Measurements from ENCODE around the gene FOXA2.

DNA sequence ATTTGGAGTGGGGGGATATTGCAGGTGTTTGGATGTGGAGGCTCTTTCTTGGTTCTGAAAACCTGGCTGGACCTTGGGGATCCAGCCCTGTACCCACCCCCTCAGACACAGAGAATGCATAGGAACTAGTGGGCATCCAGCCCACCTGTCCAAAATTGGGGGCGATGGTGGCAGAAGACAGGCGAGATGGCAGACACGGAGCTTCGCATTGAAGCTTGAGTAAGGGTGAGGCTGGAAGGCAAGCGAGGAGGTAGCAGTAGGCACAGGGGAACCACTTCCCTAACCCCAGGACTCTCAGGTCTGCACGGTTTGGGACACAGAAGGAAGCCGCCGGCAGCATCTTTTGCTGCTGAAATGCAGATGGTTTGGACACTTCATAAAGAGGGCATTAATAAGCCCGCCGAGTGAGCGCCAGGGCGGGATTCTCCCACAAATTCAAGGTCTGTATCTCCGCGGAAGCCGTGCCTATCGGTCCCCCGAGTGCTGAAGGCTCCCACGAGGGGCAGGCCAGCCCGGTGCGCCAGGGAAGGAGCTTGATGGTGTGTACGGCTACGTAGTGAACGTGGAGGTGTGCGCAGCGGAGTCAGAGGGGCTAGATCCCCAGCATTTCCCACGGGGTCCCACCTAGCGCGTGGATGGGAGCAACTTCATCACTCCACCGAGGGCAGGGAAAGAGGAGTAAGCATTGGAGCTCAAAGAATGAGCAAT is 1.6 kb upstream of the FOXA2 start:
- TF ChIP-seq, protein P1, sequence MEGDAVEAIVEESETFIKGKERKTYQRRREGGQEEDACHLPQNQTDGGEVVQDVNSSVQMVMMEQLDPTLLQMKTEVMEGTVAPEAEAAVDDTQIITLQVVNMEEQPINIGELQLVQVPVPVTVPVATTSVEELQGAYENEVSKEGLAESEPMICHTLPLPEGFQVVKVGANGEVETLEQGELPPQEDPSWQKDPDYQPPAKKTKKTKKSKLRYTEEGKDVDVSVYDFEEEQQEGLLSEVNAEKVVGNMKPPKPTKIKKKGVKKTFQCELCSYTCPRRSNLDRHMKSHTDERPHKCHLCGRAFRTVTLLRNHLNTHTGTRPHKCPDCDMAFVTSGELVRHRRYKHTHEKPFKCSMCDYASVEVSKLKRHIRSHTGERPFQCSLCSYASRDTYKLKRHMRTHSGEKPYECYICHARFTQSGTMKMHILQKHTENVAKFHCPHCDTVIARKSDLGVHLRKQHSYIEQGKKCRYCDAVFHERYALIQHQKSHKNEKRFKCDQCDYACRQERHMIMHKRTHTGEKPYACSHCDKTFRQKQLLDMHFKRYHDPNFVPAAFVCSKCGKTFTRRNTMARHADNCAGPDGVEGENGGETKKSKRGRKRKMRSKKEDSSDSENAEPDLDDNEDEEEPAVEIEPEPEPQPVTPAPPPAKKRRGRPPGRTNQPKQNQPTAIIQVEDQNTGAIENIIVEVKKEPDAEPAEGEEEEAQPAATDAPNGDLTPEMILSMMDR (IDR thresholded peaks at IDR 0.05): no peak
- no peak for TF ChIP-seq POLR2A (IDR thresholded peaks at IDR 0.05)

All from Peyer's patch (tissue), 4 donors.